ENCODE data around the gene SSMEM1.

Gene SSMEM1

GRCh38 chr7:130179631-130180030 is 28.0 kb upstream of the SSMEM1 start:
- Histone ChIP-seq H3F3A (ENCODE audit: low read depth) (no peaks in the 10 kb centered on the region), H3K27me3 (ENCODE audit: insufficient read depth, low read length, poor library complexity, severe bottlenecking) (no peaks in the 10 kb centered on the region), H3K9ac (ENCODE audit: low read depth, low read length, poor library complexity, severe bottlenecking) (no peak overlapping the region), H3K4me2 (ENCODE audit: low read depth, low read length, poor library complexity, severe bottlenecking) (no peak overlapping the region), H3K4me3 (ENCODE audit: low read length, poor library complexity, severe bottlenecking) (no peak overlapping the region), H4K20me1 (ENCODE audit: insufficient read depth, low read length, poor library complexity, severe bottlenecking) (no peaks in the 10 kb centered on the region), H3K9me2 (replicated peaks; ENCODE audit: low read depth, low read length) (no peaks in the 10 kb centered on the region), H2AFZ (ENCODE audit: low read length) (no peak overlapping the region), H3K9me3 (ENCODE audit: insufficient read depth, low read depth, low read length) (no peaks in the 10 kb centered on the region), H3K36me3 (ENCODE audit: insufficient read depth, low read length) (peaks cover 71% of the 10 kb centered on the region), H3K4me1 (ENCODE audit: insufficient read depth, low read length, poor library complexity, severe bottlenecking) (no peaks in the 10 kb centered on the region), H3K79me2 (ENCODE audit: insufficient read depth, low read length) (no peaks in the 10 kb centered on the region)
- TF ChIP-seq EZH2phosphoT487 (IDR thresholded peaks at IDR 0.05; ENCODE audit: borderline replicate concordance) (no peak), CTCF (conservative IDR thresholded peaks at IDR 0.05; ENCODE audit: low read length) (no peak)

- TF ChIP-seq CTCF (conservative IDR thresholded peaks at IDR 0.05; ENCODE audit: low read length) (no peak), EZH2phosphoT487 (IDR thresholded peaks at IDR 0.05; ENCODE audit: borderline replicate concordance) (no peak)
- H3K9ac ChIP-seq (ENCODE audit: low read depth, low read length, poor library complexity, severe bottlenecking) = no peak overlapping the region
- no peaks in the 10 kb centered on the region for H3K79me2 ChIP-seq (ENCODE audit: insufficient read depth, low read length)
- no peaks in the 10 kb centered on the region for H4K20me1 ChIP-seq (ENCODE audit: insufficient read depth, low read length, poor library complexity, severe bottlenecking)
- peaks cover 69% of the 10 kb centered on the region for H3K36me3 ChIP-seq (ENCODE audit: insufficient read depth, low read length)
- no peaks in the 10 kb centered on the region for H3K9me3 ChIP-seq (ENCODE audit: insufficient read depth, low read depth, low read length)
- no peaks in the 10 kb centered on the region for H3K27me3 ChIP-seq (ENCODE audit: insufficient read depth, low read length, poor library complexity, severe bottlenecking)
- no peaks in the 10 kb centered on the region for H3K4me1 ChIP-seq (ENCODE audit: insufficient read depth, low read length, poor library complexity, severe bottlenecking)
- H3K4me3 ChIP-seq (ENCODE audit: low read length, poor library complexity, severe bottlenecking) = no peak overlapping the region
- H3F3A ChIP-seq (ENCODE audit: low read depth) = no peaks in the 10 kb centered on the region
- H3K4me2 ChIP-seq (ENCODE audit: low read depth, low read length, poor library complexity, severe bottlenecking) = no peak overlapping the region
- H2AFZ ChIP-seq (ENCODE audit: low read length) = no peak overlapping the region
- H3K9me2 ChIP-seq (replicated peaks; ENCODE audit: low read depth, low read length) = no peaks in the 10 kb centered on the region
Observed at GRCh38 chr7:130180571-130181262, 26.9 kb upstream of the SSMEM1 start.

GRCh38 chr7:130181263-130181605 is 26.4 kb upstream of the SSMEM1 start:
- no peaks in the 10 kb centered on the region for H3K9me3 ChIP-seq (ENCODE audit: insufficient read depth, low read depth, low read length)
- no peaks in the 10 kb centered on the region for H4K20me1 ChIP-seq (ENCODE audit: insufficient read depth, low read length, poor library complexity, severe bottlenecking)
- no peaks in the 10 kb centered on the region for H3K27me3 ChIP-seq (ENCODE audit: insufficient read depth, low read length, poor library complexity, severe bottlenecking)
- no peak overlapping the region for H3K9ac ChIP-seq (ENCODE audit: low read depth, low read length, poor library complexity, severe bottlenecking)
- H3K9me2 ChIP-seq (replicated peaks; ENCODE audit: low read depth, low read length) = no peaks in the 10 kb centered on the region
- no peaks in the 10 kb centered on the region for H3K4me1 ChIP-seq (ENCODE audit: insufficient read depth, low read length, poor library complexity, severe bottlenecking)
- no peaks in the 10 kb centered on the region for H3K79me2 ChIP-seq (ENCODE audit: insufficient read depth, low read length)
- no peak overlapping the region for H3K4me2 ChIP-seq (ENCODE audit: low read depth, low read length, poor library complexity, severe bottlenecking)
- no peaks in the 10 kb centered on the region for H3F3A ChIP-seq (ENCODE audit: low read depth)
- H2AFZ ChIP-seq (ENCODE audit: low read length) = no peak overlapping the region
- H3K36me3 ChIP-seq (ENCODE audit: insufficient read depth, low read length) = peaks cover 69% of the 10 kb centered on the region
- TF ChIP-seq EZH2phosphoT487 (IDR thresholded peaks at IDR 0.05; ENCODE audit: borderline replicate concordance) = no peak
- no peak for TF ChIP-seq CTCF (conservative IDR thresholded peaks at IDR 0.05; ENCODE audit: low read length)
- H3K4me3 ChIP-seq (ENCODE audit: low read length, poor library complexity, severe bottlenecking) = no peak overlapping the region
